Measurements from ENCODE around the gene DHFR2.
"Not testable (repeated sequence)": the region's sequence is repeated elsewhere in the genome, so short reads cannot be mapped to it uniquely, and the experiment has no call there.

The DHFR2 gene

GRCh38 chr3:94095111-94095510 is 32.4 kb upstream of the DHFR2 start:
- no peak for TF ChIP-seq CTCF (IDR thresholded peaks at IDR 0.05)
- H3K4me3 ChIP-seq: no peak overlapping the region
- no peak for DNase-seq (ENCODE audit: low spot score)
- no peak overlapping the region for H3K27ac ChIP-seq

GRCh38 chr3:94093151-94093550 is 30.4 kb upstream of the DHFR2 start:
- Histone ChIP-seq H3K27ac (no peak overlapping the region), H3K4me3 (no peak overlapping the region)
- TF ChIP-seq CTCF (IDR thresholded peaks at IDR 0.05): no peak
- DNase-seq (ENCODE audit: low spot score): no peak

GRCh38 chr3:94092086-94092485 is 29.4 kb upstream of the DHFR2 start:
- Histone ChIP-seq H3K4me3 (no peak overlapping the region), H3K27ac (no peak overlapping the region)
- DNase-seq (ENCODE audit: low spot score): no peak
- no peak for TF ChIP-seq CTCF (IDR thresholded peaks at IDR 0.05)

- no peak for TF ChIP-seq CTCF (IDR thresholded peaks at IDR 0.05)
- H3K27ac ChIP-seq: no peak overlapping the region
- no peak for DNase-seq (ENCODE audit: low spot score)
- H3K4me3 ChIP-seq: no peak overlapping the region
Measured at GRCh38 chr3:94089126-94089525, 26.4 kb upstream of the DHFR2 start.

- TF ChIP-seq CTCF (IDR thresholded peaks at IDR 0.05): no peak
- no peak overlapping the region for H3K4me3 ChIP-seq
- DNase-seq (ENCODE audit: low spot score): no peak
- H3K27ac ChIP-seq: no peak overlapping the region
Measured at GRCh38 chr3:94083261-94083660, 20.5 kb upstream of the DHFR2 start.

GRCh38 chr3:94082391-94082937 is 19.7 kb upstream of the DHFR2 start:
- Histone ChIP-seq H3K27ac (no peak overlapping the region), H3K4me3 (no peak overlapping the region)
- TF ChIP-seq CTCF (IDR thresholded peaks at IDR 0.05): no peak
- no peak for DNase-seq (ENCODE audit: low spot score)

GRCh38 chr3:94081884-94082283 is 19.2 kb upstream of the DHFR2 start:
- Histone ChIP-seq H3K4me3 (no peak overlapping the region), H3K27ac (no peak overlapping the region)
- no peak for DNase-seq (ENCODE audit: low spot score)
- TF ChIP-seq CTCF (IDR thresholded peaks at IDR 0.05): no peak

GRCh38 chr3:94080552-94080951 is 17.8 kb upstream of the DHFR2 start:
- H3K4me3 ChIP-seq; H3K27ac ChIP-seq; DNase-seq (ENCODE audit: low spot score): not testable (repeated sequence)

Measured in coronary artery (tissue), 2 donors.